GM23338 (cell line): ENCODE results near the gene HHAT.

Experiments used
- CREB1 ChIP-seq: fragments of 250-450 bp; sonication (Bioruptor Pico); IDR thresholded peaks from 2 replicates; pipeline ENCODE4 v1.5.0; 2020; ENCODE audit warnings: low read depth, mild to moderate bottlenecking, moderate library complexity
- ETS1 ChIP-seq: IDR thresholded peaks from 2 replicates; pipeline ENCODE4 v1.6.1; 2016; ENCODE audit warnings: antibody characterized with exemption
- EZH2 ChIP-seq: fragments of 200-600 bp; sonication (generic); IDR thresholded peaks from one replicate; pipeline ENCODE4 v1.8.0; 2017; ENCODE audit warnings: antibody characterized with exemption, mild to moderate bottlenecking, low read depth; ENCODE audit not compliant: unreplicated experiment
- EZH2phosphoT487 ChIP-seq: fragments of 200-600 bp; sonication (generic); IDR thresholded peaks from one replicate; pipeline ENCODE4 v1.8.1; 2018; ENCODE audit warnings: antibody characterized with exemption; ENCODE audit not compliant: unreplicated experiment
- JUNB ChIP-seq: IDR thresholded peaks from one replicate; pipeline ENCODE4 v1.6.1; 2016; ENCODE audit warnings: antibody characterized with exemption; ENCODE audit not compliant: unreplicated experiment
- NANOG ChIP-seq: IDR thresholded peaks from 2 replicates; pipeline ENCODE4 v1.6.1; 2016; ENCODE audit warnings: antibody characterized with exemption, borderline replicate concordance
- POLR2AphosphoS5 ChIP-seq: IDR thresholded peaks from 2 replicates; pipeline ENCODE4 v1.6.1; 2016; ENCODE audit warnings: antibody characterized with exemption, low read depth
- STAT1 ChIP-seq: IDR thresholded peaks from one replicate; pipeline ENCODE4 v1.6.1; 2016; ENCODE audit warnings: antibody characterized with exemption; ENCODE audit not compliant: unreplicated experiment
- ZNF114 ChIP-seq: fragments of 250-450 bp; sonication (Bioruptor Pico); IDR thresholded peaks from 2 replicates; pipeline ENCODE4 v1.5.0; 2020; ENCODE audit warnings: mild to moderate bottlenecking, moderate library complexity
- ZNF331 ChIP-seq: fragments of 250-450 bp; sonication (Bioruptor Pico); IDR thresholded peaks from 2 replicates; pipeline ENCODE4 v1.5.0; 2020; ENCODE audit warnings: low read depth, mild to moderate bottlenecking, moderate library complexity
- ZNF462 ChIP-seq: fragments of 250-450 bp; sonication (Bioruptor Pico); IDR thresholded peaks from 2 replicates; pipeline ENCODE4 v1.5.0; 2020; ENCODE audit warnings: mild to moderate bottlenecking, moderate library complexity
- TF ChIP-seq, protein P1 (sequence below), 2 experiments: fragments of 200-600 bp in 1 of 2; sonication (generic) in 1 of 2; conservative IDR thresholded peaks; 2 replicates each; pipeline versions ENCODE4 v1.5.1 to v1.6.1; 2016 to 2017; ENCODE audit warnings: antibody characterized with exemption in 2 of 2, low read depth in 2 of 2, mild to moderate bottlenecking in 2 of 2, moderate library complexity in 1 of 2
- TF ChIP-seq, protein P2 (sequence below): IDR thresholded peaks from one replicate; pipeline ENCODE4 v1.6.1; 2018; ENCODE audit warnings: antibody characterized with exemption; ENCODE audit not compliant: unreplicated experiment

DNA sequence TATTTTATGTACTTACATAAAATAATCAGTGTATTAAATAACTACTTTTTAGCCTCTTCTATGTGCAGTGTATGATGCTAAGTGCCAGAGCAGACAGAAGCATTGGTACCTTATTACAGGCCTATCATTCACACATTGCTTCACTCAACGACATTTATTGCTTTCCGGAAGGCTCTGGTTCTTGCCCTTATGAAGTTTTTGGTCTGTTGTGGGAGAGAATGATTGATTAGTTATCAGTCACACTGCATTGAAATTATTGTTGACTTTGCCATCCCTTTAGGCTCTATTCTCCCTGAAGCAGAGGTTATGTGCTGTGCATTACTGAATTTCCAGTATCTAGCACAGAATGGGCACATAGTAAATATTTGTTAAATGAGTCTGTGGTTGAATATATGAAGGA is 178.0 kb downstream of the HHAT start:
- TF ChIP-seq, protein P1, sequence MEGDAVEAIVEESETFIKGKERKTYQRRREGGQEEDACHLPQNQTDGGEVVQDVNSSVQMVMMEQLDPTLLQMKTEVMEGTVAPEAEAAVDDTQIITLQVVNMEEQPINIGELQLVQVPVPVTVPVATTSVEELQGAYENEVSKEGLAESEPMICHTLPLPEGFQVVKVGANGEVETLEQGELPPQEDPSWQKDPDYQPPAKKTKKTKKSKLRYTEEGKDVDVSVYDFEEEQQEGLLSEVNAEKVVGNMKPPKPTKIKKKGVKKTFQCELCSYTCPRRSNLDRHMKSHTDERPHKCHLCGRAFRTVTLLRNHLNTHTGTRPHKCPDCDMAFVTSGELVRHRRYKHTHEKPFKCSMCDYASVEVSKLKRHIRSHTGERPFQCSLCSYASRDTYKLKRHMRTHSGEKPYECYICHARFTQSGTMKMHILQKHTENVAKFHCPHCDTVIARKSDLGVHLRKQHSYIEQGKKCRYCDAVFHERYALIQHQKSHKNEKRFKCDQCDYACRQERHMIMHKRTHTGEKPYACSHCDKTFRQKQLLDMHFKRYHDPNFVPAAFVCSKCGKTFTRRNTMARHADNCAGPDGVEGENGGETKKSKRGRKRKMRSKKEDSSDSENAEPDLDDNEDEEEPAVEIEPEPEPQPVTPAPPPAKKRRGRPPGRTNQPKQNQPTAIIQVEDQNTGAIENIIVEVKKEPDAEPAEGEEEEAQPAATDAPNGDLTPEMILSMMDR (conservative IDR thresholded peaks at IDR 0.05; ENCODE audit: low read depth in 2 of 2): no peak
- TF ChIP-seq, protein P2, sequence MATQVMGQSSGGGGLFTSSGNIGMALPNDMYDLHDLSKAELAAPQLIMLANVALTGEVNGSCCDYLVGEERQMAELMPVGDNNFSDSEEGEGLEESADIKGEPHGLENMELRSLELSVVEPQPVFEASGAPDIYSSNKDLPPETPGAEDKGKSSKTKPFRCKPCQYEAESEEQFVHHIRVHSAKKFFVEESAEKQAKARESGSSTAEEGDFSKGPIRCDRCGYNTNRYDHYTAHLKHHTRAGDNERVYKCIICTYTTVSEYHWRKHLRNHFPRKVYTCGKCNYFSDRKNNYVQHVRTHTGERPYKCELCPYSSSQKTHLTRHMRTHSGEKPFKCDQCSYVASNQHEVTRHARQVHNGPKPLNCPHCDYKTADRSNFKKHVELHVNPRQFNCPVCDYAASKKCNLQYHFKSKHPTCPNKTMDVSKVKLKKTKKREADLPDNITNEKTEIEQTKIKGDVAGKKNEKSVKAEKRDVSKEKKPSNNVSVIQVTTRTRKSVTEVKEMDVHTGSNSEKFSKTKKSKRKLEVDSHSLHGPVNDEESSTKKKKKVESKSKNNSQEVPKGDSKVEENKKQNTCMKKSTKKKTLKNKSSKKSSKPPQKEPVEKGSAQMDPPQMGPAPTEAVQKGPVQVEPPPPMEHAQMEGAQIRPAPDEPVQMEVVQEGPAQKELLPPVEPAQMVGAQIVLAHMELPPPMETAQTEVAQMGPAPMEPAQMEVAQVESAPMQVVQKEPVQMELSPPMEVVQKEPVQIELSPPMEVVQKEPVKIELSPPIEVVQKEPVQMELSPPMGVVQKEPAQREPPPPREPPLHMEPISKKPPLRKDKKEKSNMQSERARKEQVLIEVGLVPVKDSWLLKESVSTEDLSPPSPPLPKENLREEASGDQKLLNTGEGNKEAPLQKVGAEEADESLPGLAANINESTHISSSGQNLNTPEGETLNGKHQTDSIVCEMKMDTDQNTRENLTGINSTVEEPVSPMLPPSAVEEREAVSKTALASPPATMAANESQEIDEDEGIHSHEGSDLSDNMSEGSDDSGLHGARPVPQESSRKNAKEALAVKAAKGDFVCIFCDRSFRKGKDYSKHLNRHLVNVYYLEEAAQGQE: no peak
- TF ChIP-seq EZH2: no peak
- no peak for TF ChIP-seq ZNF331 (CRISPR knock-in tag)
- no peak for TF ChIP-seq EZH2phosphoT487
- no peak for TF ChIP-seq JUNB
- no peak for TF ChIP-seq CREB1 (CRISPR knock-in tag)
- TF ChIP-seq ZNF114 (CRISPR knock-in tag): no peak
- TF ChIP-seq STAT1: no peak
- no peak for TF ChIP-seq ETS1
- no peak for TF ChIP-seq POLR2AphosphoS5
- TF ChIP-seq NANOG: no peak
- no peak for TF ChIP-seq ZNF462 (CRISPR knock-in tag)
